CD14-positive monocyte (primary cell): ENCODE data around the gene SAMD5. TPM values are rescaled to one million over a fixed set of nuclear protein-coding genes. Genes with fewer than 3 reads are reported as not detected.

Source experiments
- DNase-seq, 3 donors: peaks; one replicate each; pipeline ENCODE4 v3.0.0-alpha.2; 2011 to 2022
- H2AFZ ChIP-seq: 2 replicates; pipeline ENCODE4 v1.6.0; 2012; ENCODE audit warnings: mild to moderate bottlenecking, low read depth, low read length, inconsistent platforms; ENCODE audit not compliant: insufficient read depth, poor library complexity, severe bottlenecking
- H3K27ac ChIP-seq, 2 donors: 1 replicate in 1 of 2; 2 replicates in 1 of 2; pipeline ENCODE4 v1.5.1; 2012 to 2013; ENCODE audit warnings: low read length in 2 of 2, control low read depth in 1 of 2, inconsistent platforms in 1 of 2, low read depth in 1 of 2, mild to moderate bottlenecking in 1 of 2
- H3K27me3 ChIP-seq, 2 donors: one replicate each; pipeline versions ENCODE4 v1.6.0 to v1.6.1; 2011 to 2013; ENCODE audit warnings: low read length in 2 of 2; ENCODE audit not compliant: control insufficient read depth in 2 of 2, insufficient read depth in 2 of 2
- H3K36me3 ChIP-seq, 2 donors: replicated peaks in 1 of 2; 1 replicate in 1 of 2; 2 replicates in 1 of 2; pipeline versions ENCODE4 v1.5.1 to v1.6.1; 2012 to 2013; ENCODE audit warnings: low read length in 2 of 2, control low read depth in 1 of 2, inconsistent platforms in 1 of 2, mild to moderate bottlenecking in 1 of 2; ENCODE audit not compliant: insufficient read depth in 2 of 2, control insufficient read depth in 1 of 2
- H3K4me1 ChIP-seq, 2 donors: 1 replicate in 1 of 2; 2 replicates in 1 of 2; pipeline versions ENCODE4 v1.5.1 to v1.6.1; 2012 to 2013; ENCODE audit warnings: low read length in 2 of 2, control low read depth in 1 of 2, inconsistent platforms in 1 of 2, mild to moderate bottlenecking in 1 of 2, moderate library complexity in 1 of 2; ENCODE audit not compliant: insufficient read depth in 2 of 2, control insufficient read depth in 1 of 2
- H3K4me2 ChIP-seq: replicated peaks from 2 replicates; pipeline ENCODE3; 2012; ENCODE audit warnings: low read length, moderate library complexity, mild to moderate bottlenecking; ENCODE audit not compliant: poor library complexity, severe bottlenecking; ENCODE audit errors: extremely low read depth
- H3K4me3 ChIP-seq, 3 experiments: fragments of 200-600 bp in 1 of 3; sonication (generic) in 1 of 3; replicated peaks in 1 of 3; 1 replicate in 2 of 3; 2 replicates in 1 of 3; pipeline ENCODE4 v1.5.1; 2011 to 2013; ENCODE audit warnings: low read length in 3 of 3, mild to moderate bottlenecking in 3 of 3, control low read depth in 2 of 3, low read depth in 2 of 3, inconsistent platforms in 1 of 3, moderate library complexity in 1 of 3
- H3K79me2 ChIP-seq: 2 replicates; pipeline ENCODE4 v1.6.0; 2012; ENCODE audit warnings: mild to moderate bottlenecking, control low read depth, inconsistent platforms, low read length, moderate library complexity; ENCODE audit not compliant: insufficient read depth
- H3K9ac ChIP-seq: 2 replicates; pipeline ENCODE4 v1.6.0; 2017; ENCODE audit warnings: low read length, mild to moderate bottlenecking; ENCODE audit not compliant: insufficient read depth, poor library complexity, severe bottlenecking
- H3K9me3 ChIP-seq, 2 donors: replicated peaks in 1 of 2; 1 replicate in 1 of 2; 2 replicates in 1 of 2; pipeline versions ENCODE4 v1.5.1 to v1.6.1; 2012 to 2013; ENCODE audit warnings: low read length in 2 of 2, control low read depth in 1 of 2; ENCODE audit not compliant: control insufficient read depth in 1 of 2, insufficient read depth in 1 of 2
- H4K20me1 ChIP-seq: 2 replicates; pipeline ENCODE4 v1.6.0; 2012; ENCODE audit warnings: mild to moderate bottlenecking, low read length, control low read depth, moderate library complexity; ENCODE audit not compliant: insufficient read depth
- H3K27ac Mint-ChIP-seq, 7 donors: one replicate each; pipeline ENCODE4 v1.8.0; 2020; ENCODE audit warnings: mild to moderate bottlenecking in 7 of 7, mixed read lengths in 7 of 7, moderate library complexity in 6 of 7, inconsistent platforms in 2 of 7
- H3K27me3 Mint-ChIP-seq, 3 donors: one replicate each; pipeline ENCODE4 v1.8.0; 2021 to 2022; ENCODE audit warnings: low read depth in 3 of 3, mild to moderate bottlenecking in 3 of 3, mixed read lengths in 3 of 3, moderate library complexity in 3 of 3, inconsistent platforms in 1 of 3
- H3K36me3 Mint-ChIP-seq, 2 donors: one replicate each; pipeline ENCODE4 v1.8.0; 2020; ENCODE audit warnings: mixed read lengths in 2 of 2, inconsistent platforms in 1 of 2, mild to moderate bottlenecking in 1 of 2
- H3K4me1 Mint-ChIP-seq: one replicate; pipeline ENCODE4 v1.8.0; 2020; ENCODE audit warnings: mild to moderate bottlenecking, mixed read lengths
- H3K4me3 Mint-ChIP-seq, 2 donors: one replicate each; pipeline ENCODE4 v1.8.0; 2020; ENCODE audit warnings: mild to moderate bottlenecking in 2 of 2, mixed read lengths in 2 of 2, moderate library complexity in 1 of 2
- H3K9me3 Mint-ChIP-seq, 7 donors: one replicate each; pipeline ENCODE4 v1.8.0; 2020 to 2022; ENCODE audit warnings: mixed read lengths in 7 of 7, mild to moderate bottlenecking in 6 of 7, moderate library complexity in 6 of 7, inconsistent platforms in 2 of 7
- WGBS: methylation state at CpG from one replicate; pipeline ENCODE4 v1.1.5; 2013; ENCODE audit warnings: missing lambda C conversion rate; ENCODE audit not compliant: insufficient coverage; 5-methylcytosine and 5-hydroxymethylcytosine counted together
- intact Hi-C, 2 donors: fragments of 100-400 bp; cut with micrococcal nuclease; formaldehyde crosslinking; loops; one replicate each; pipeline versions ENCODE4 v1.15.0 to v1.15.1; 2023
- polyA plus RNA-seq, 3 donors: library from polyadenylated mRNA; depleted of rRNA in 1 of 3; unstranded in 2 of 3; stranded (reverse) in 1 of 3; fragments of 300-500 nt in 2 of 3; fragments of >200 nt in 1 of 3; fragmentation: Illumina TruSeq in 2 of 3; gene quantifications; 1 replicate in 2 of 3; 2 replicates in 1 of 3; pipeline ENCODE4 v1.2.3, GENCODE V29; 2012 to 2021
- TF ChIP-seq, protein P1 (sequence below): fragments of 200-600 bp; IDR thresholded peaks from one replicate; pipeline ENCODE4 v1.8.0; 2022; ENCODE audit warnings: antibody characterized with exemption, mild to moderate bottlenecking

Gene SAMD5
- polyA plus RNA-seq, 3 donors, result not detected

DNA sequence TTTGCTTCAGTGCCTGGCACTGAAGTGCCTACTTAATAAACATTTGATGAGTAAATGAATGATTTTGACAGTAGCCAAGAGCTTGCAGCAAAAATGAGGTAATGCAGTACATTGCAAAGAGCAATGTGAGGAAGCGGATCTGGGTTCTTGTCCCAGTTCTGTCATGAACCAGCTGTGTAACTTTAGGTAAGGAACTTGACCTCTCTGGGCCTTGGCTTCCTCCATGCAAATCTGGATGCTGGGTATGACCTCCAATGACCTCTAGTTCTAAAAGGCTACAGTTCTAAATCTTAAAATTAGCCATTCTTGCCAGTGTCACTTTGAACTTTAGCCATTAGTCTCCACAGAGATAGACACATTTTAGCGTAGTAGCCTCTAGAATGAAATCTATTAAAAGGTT lies 3.6 kb upstream of the SAMD5 start:
- 100% methylated on average over 1 of the region's 2 CpGs for WGBS
- Histone ChIP-seq H3K9ac (no peak overlapping the region), H4K20me1 (no peaks in the 10 kb centered on the region), H3K36me3 (no peaks in the 10 kb centered on the region), H3K4me1 (peaks cover 12 to 16% of the 10 kb centered on the region in 2 donors), H3K4me2 (no peak overlapping the region), H3K79me2 (no peaks in the 10 kb centered on the region), H3K27me3 (peaks cover 31 to 59% of the 10 kb centered on the region in 2 donors), H2AFZ (no peak overlapping the region), H3K27ac (no peak overlapping the region), H3K4me3 (no peak overlapping the region), H3K9me3 (peaks cover 0 to 2% of the 10 kb centered on the region in 2 donors)
- TF ChIP-seq, protein P1, sequence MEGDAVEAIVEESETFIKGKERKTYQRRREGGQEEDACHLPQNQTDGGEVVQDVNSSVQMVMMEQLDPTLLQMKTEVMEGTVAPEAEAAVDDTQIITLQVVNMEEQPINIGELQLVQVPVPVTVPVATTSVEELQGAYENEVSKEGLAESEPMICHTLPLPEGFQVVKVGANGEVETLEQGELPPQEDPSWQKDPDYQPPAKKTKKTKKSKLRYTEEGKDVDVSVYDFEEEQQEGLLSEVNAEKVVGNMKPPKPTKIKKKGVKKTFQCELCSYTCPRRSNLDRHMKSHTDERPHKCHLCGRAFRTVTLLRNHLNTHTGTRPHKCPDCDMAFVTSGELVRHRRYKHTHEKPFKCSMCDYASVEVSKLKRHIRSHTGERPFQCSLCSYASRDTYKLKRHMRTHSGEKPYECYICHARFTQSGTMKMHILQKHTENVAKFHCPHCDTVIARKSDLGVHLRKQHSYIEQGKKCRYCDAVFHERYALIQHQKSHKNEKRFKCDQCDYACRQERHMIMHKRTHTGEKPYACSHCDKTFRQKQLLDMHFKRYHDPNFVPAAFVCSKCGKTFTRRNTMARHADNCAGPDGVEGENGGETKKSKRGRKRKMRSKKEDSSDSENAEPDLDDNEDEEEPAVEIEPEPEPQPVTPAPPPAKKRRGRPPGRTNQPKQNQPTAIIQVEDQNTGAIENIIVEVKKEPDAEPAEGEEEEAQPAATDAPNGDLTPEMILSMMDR, result no peak
- Mint-ChIP-seq H3K4me3 (no peak overlapping the region), H3K27me3 (peaks cover 51 to 56% (median 52%) of the 10 kb centered on the region in 3 donors), H3K4me1 (peaks cover 21% of the 10 kb centered on the region), H3K36me3 (peaks cover 0 to 2% of the 10 kb centered on the region in 2 donors), H3K9me3 (peaks cover 0 to 13% (median 3%) of the 10 kb centered on the region in 7 donors), H3K27ac (no peak overlapping the region)
- intact Hi-C loops, result no loop called here
- DNase-seq, result no peak

DNA sequence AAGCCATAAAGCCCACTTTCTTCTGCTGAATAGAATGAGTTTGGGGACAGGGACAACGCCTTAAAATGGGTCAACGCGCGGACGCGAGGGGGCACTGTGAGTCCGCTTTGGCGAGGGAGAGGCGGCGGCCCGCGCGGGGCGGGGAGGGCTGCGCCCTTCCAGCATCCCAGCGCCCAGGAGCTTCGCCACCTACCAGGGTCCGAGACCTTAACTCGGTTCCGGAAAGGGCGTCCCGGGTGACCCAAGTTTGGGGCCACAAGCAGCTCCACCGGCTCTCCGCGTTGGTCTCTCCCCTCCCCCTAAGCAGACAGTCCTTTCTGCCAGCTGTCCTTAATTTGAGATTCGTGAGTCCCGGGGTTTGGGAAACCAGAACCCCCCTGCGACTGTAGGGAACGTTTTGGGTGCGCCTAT lies 1.8 kb upstream of the SAMD5 start:
- peak overlapping the region in 1 of 2 donors; percentile 94 for H3K4me3 Mint-ChIP-seq
- intact Hi-C loops, result no loop called here
- Histone ChIP-seq H3K4me2 (peak overlapping the region; percentile 70), H3K79me2 (no peaks in the 10 kb centered on the region), H3K27me3 (peaks cover 45 to 75% of the 10 kb centered on the region in 2 donors), H3K36me3 (no peaks in the 10 kb centered on the region), H3K27ac (no peak overlapping the region), H3K9me3 (peaks cover 0 to 7% of the 10 kb centered on the region in 2 donors), H3K9ac (no peak overlapping the region), H3K4me3 (no peak overlapping the region), H2AFZ (no peak overlapping the region), H4K20me1 (no peaks in the 10 kb centered on the region), H3K4me1 (peaks cover 12 to 16% of the 10 kb centered on the region in 2 donors)
- H3K4me1 Mint-ChIP-seq, result peaks cover 21% of the 10 kb centered on the region
- H3K36me3 Mint-ChIP-seq, result peaks cover 0 to 2% of the 10 kb centered on the region in 2 donors
- WGBS, result 0% methylated on average over 22 of the region's 30 CpGs
- H3K9me3 Mint-ChIP-seq, result peaks cover 0 to 13% (median 3%) of the 10 kb centered on the region in 7 donors
- H3K27ac Mint-ChIP-seq, result no peak overlapping the region
- DNase-seq, result no peak
- peaks cover 63 to 69% (median 67%) of the 10 kb centered on the region in 3 donors for H3K27me3 Mint-ChIP-seq
- TF ChIP-seq, protein P1, result no peak
